Measurements from ENCODE around the gene KLHL24.

The KLHL24 gene

DNA sequence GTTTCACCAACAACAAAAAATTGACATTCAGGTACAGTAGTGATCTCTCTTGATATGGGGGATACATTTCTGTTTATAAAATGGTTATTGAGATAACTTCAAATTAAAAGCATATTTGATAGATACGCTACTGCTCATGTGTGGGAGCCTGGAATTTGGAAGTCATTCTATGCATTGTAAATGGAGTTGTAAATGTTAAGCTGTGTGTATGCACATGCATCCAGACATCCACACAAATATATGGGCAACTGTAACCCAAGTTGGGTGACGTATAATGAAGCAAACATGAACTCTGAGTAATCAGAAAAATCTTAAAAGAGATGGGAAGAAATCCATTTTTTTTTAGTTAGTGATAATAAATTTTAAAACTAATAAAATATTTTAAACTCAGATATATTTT, 9.8 kb downstream of the KLHL24 start:
- no CpG with 5 or more reads among the region's 2 CpGs for WGBS (ENCODE audit: extremely low coverage, insufficient coverage, insufficient read length)
- Histone ChIP-seq H3K4me1 (ENCODE audit: control insufficient read depth in 1 of 2, insufficient read depth in 2 of 2, low read length in 2 of 2) (no peaks in the 10 kb centered on the region), H2AFZ (ENCODE audit: insufficient read depth, low read length, poor library complexity) (no peak overlapping the region), H3K14ac (ENCODE audit: low read length) (no peak overlapping the region), H4K91ac (ENCODE audit: low read depth, low read length) (no peak overlapping the region), H4K12ac (ENCODE audit: low read depth, low read length) (no peak overlapping the region), H4K8ac (ENCODE audit: low read depth, low read length) (no peak overlapping the region), H3K36me3 (ENCODE audit: control insufficient read depth in 1 of 2, insufficient read depth in 2 of 2, low read length in 2 of 2) (no peaks in the 10 kb centered on the region), H2BK12ac (ENCODE audit: low read length) (no peak overlapping the region), H2BK5ac (ENCODE audit: low read depth, low read length, poor library complexity) (no peak overlapping the region), H2AK5ac (ENCODE audit: low read length) (no peak overlapping the region), H3K27ac (ENCODE audit: low read depth, low read length) (no peak overlapping the region), H3K79me1 (ENCODE audit: low read length) (no peaks in the 10 kb centered on the region), H3K27me3 (ENCODE audit: insufficient read depth, low read length) (no peaks in the 10 kb centered on the region), H3K9ac (ENCODE audit: low read length) (no peak overlapping the region), H3K18ac (ENCODE audit: low read length) (no peak overlapping the region), H3K23ac (ENCODE audit: low read length) (no peak overlapping the region), H3K4ac (ENCODE audit: low read depth, low read length) (no peak overlapping the region), H3K4me3 (ENCODE audit: low read depth, low read length) (no peak overlapping the region), H3K4me2 (ENCODE audit: low read length) (no peak overlapping the region), H3K79me2 (ENCODE audit: control insufficient read depth, insufficient read depth, low read length, poor library complexity) (no peaks in the 10 kb centered on the region), H2BK120ac (ENCODE audit: insufficient read depth, low read length, poor library complexity) (no peak overlapping the region), H3K9me3 (ENCODE audit: insufficient read depth, low read depth, low read length) (no peaks in the 10 kb centered on the region)
- DNase-seq = no peak

DNA sequence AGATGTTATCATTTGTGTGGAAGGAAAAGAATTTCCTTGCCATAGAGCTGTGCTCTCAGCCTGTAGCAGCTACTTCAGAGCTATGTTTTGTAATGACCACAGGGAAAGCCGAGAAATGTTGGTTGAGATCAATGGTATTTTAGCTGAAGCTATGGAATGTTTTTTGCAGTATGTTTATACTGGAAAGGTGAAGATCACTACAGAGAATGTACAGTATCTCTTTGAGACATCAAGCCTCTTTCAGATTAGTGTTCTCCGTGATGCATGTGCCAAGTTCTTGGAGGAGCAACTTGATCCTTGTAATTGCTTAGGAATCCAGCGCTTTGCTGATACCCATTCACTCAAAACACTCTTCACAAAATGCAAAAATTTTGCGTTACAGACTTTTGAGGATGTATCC, 15.1 kb downstream of the KLHL24 start:
- Histone ChIP-seq H2BK12ac (ENCODE audit: low read length) (no peak overlapping the region), H3K79me2 (ENCODE audit: control insufficient read depth, insufficient read depth, low read length, poor library complexity) (no peaks in the 10 kb centered on the region), H3K9me3 (ENCODE audit: insufficient read depth, low read depth, low read length) (peaks cover 5% of the 10 kb centered on the region), H3K79me1 (ENCODE audit: low read length) (no peaks in the 10 kb centered on the region), H2AK5ac (ENCODE audit: low read length) (no peak overlapping the region), H3K27me3 (ENCODE audit: insufficient read depth, low read length) (no peaks in the 10 kb centered on the region), H3K23ac (ENCODE audit: low read length) (no peak overlapping the region), H3K27ac (ENCODE audit: low read depth, low read length) (no peak overlapping the region), H3K36me3 (ENCODE audit: control insufficient read depth in 1 of 2, insufficient read depth in 2 of 2, low read length in 2 of 2) (peaks cover 7 to 13% of the 10 kb centered on the region in 2 experiments), H3K9ac (ENCODE audit: low read length) (no peak overlapping the region), H3K4me1 (ENCODE audit: control insufficient read depth in 1 of 2, insufficient read depth in 2 of 2, low read length in 2 of 2) (no peaks in the 10 kb centered on the region), H3K18ac (ENCODE audit: low read length) (no peak overlapping the region), H4K8ac (ENCODE audit: low read depth, low read length) (no peak overlapping the region), H3K4me2 (ENCODE audit: low read length) (no peak overlapping the region), H3K4ac (ENCODE audit: low read depth, low read length) (no peak overlapping the region), H2AFZ (ENCODE audit: insufficient read depth, low read length, poor library complexity) (no peak overlapping the region), H3K14ac (ENCODE audit: low read length) (no peak overlapping the region), H2BK5ac (ENCODE audit: low read depth, low read length, poor library complexity) (no peak overlapping the region), H2BK120ac (ENCODE audit: insufficient read depth, low read length, poor library complexity) (no peak overlapping the region), H4K12ac (ENCODE audit: low read depth, low read length) (no peak overlapping the region), H4K91ac (ENCODE audit: low read depth, low read length) (no peak overlapping the region), H3K4me3 (ENCODE audit: low read depth, low read length) (no peak overlapping the region)
- DNase-seq = peak; percentile 76 to 96
- WGBS (ENCODE audit: extremely low coverage, insufficient coverage, insufficient read length) = no CpG with 5 or more reads among the region's 4 CpGs

DNA sequence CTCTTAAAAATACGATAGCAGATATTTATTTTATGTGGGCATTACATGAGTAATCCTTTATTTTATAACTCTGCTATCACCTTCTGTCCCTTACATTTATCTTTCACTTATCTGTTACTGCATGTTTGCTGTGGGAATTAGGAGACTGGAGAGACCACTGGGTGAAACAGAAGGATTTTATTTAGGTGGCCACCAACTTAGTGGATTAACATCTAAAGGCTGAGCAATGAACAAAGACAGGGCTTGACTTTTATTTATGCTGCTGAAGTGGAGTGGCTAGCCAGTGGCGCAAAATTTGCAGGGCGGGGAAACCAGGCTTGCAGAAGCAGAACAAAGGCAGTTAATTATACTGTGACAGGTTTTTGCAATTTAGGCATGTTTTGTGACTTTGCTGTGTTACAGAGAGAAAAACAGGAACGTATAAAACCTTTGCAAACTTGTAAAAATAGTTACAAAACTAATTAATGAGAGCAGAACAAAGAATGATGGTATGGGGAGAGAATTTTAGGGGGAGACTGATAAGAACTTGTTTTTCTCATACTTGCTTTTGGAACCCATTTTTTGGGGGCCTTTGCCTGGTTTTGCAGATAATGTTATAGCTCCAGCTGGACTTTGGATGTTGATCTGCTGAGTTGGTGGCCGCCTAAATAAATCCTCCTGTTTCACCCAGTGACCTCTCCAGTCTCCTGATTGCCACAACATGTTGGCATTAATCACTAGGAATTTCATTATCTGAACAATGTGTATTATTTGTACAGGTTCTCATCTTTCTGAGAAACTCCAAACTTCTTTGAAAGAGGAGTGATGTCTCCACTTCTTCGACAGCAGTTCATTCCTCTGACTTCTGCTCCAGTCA, 18.0 kb downstream of the KLHL24 start:
- no peak overlapping the region for H3K23ac ChIP-seq (ENCODE audit: low read length)
- no peaks in the 10 kb centered on the region for H3K27me3 ChIP-seq (ENCODE audit: insufficient read depth, low read length)
- no peak overlapping the region for H2BK12ac ChIP-seq (ENCODE audit: low read length)
- H3K36me3 ChIP-seq (ENCODE audit: control insufficient read depth in 1 of 2, insufficient read depth in 2 of 2, low read length in 2 of 2) = peaks cover 10 to 13% of the 10 kb centered on the region in 2 experiments
- no peak overlapping the region for H3K14ac ChIP-seq (ENCODE audit: low read length)
- WGBS (ENCODE audit: extremely low coverage, insufficient coverage, insufficient read length) = no CpG with 5 or more reads among the region's 6 CpGs
- H2AK5ac ChIP-seq (ENCODE audit: low read length) = no peak overlapping the region
- no peak overlapping the region for H3K4ac ChIP-seq (ENCODE audit: low read depth, low read length)
- no peak overlapping the region for H4K12ac ChIP-seq (ENCODE audit: low read depth, low read length)
- no peak overlapping the region for H3K27ac ChIP-seq (ENCODE audit: low read depth, low read length)
- no peaks in the 10 kb centered on the region for H3K79me2 ChIP-seq (ENCODE audit: control insufficient read depth, insufficient read depth, low read length, poor library complexity)
- no peaks in the 10 kb centered on the region for H3K79me1 ChIP-seq (ENCODE audit: low read length)
- no peak overlapping the region for H2BK120ac ChIP-seq (ENCODE audit: insufficient read depth, low read length, poor library complexity)
- H3K4me2 ChIP-seq (ENCODE audit: low read length) = no peak overlapping the region
- peaks cover 5% of the 10 kb centered on the region for H3K9me3 ChIP-seq (ENCODE audit: insufficient read depth, low read depth, low read length)
- no peak overlapping the region for H3K18ac ChIP-seq (ENCODE audit: low read length)
- H4K91ac ChIP-seq (ENCODE audit: low read depth, low read length) = no peak overlapping the region
- H3K9ac ChIP-seq (ENCODE audit: low read length) = no peak overlapping the region
- H2BK5ac ChIP-seq (ENCODE audit: low read depth, low read length, poor library complexity) = no peak overlapping the region
- H3K4me1 ChIP-seq (ENCODE audit: control insufficient read depth in 1 of 2, insufficient read depth in 2 of 2, low read length in 2 of 2) = no peaks in the 10 kb centered on the region
- H2AFZ ChIP-seq (ENCODE audit: insufficient read depth, low read length, poor library complexity) = no peak overlapping the region
- H3K4me3 ChIP-seq (ENCODE audit: low read depth, low read length) = no peak overlapping the region
- H4K8ac ChIP-seq (ENCODE audit: low read depth, low read length) = no peak overlapping the region
- no peak for DNase-seq

DNA sequence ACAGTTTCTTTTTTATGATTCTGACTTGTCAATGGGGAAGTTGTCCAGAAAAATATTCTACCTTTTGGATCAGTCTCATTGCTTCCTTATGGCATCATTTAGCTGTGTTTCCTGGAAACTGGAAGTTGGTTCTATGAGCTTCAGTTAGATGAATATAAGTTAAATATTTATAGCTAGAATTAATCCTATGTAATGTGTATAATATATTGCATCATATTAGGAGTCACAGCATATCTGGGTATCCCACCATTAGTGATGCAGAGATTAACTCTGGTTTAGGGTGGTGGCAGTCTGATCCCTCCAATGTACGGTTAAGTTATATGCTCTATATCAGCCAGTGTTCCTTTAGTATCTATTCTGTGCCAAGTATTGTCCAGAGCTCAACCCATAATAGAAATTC, 19.3 kb downstream of the KLHL24 start:
- Histone ChIP-seq H3K14ac (ENCODE audit: low read length) (no peak overlapping the region), H2BK5ac (ENCODE audit: low read depth, low read length, poor library complexity) (no peak overlapping the region), H3K4ac (ENCODE audit: low read depth, low read length) (no peak overlapping the region), H3K18ac (ENCODE audit: low read length) (no peak overlapping the region), H3K27me3 (ENCODE audit: insufficient read depth, low read length) (no peaks in the 10 kb centered on the region), H3K79me1 (ENCODE audit: low read length) (no peaks in the 10 kb centered on the region), H3K4me2 (ENCODE audit: low read length) (no peak overlapping the region), H3K36me3 (ENCODE audit: control insufficient read depth in 1 of 2, insufficient read depth in 2 of 2, low read length in 2 of 2) (peaks cover 12 to 13% of the 10 kb centered on the region in 2 experiments), H3K23ac (ENCODE audit: low read length) (no peak overlapping the region), H3K4me3 (ENCODE audit: low read depth, low read length) (no peak overlapping the region), H2BK120ac (ENCODE audit: insufficient read depth, low read length, poor library complexity) (no peak overlapping the region), H4K91ac (ENCODE audit: low read depth, low read length) (no peak overlapping the region), H2AK5ac (ENCODE audit: low read length) (no peak overlapping the region), H2AFZ (ENCODE audit: insufficient read depth, low read length, poor library complexity) (no peak overlapping the region), H2BK12ac (ENCODE audit: low read length) (no peak overlapping the region), H3K9ac (ENCODE audit: low read length) (no peak overlapping the region), H3K27ac (ENCODE audit: low read depth, low read length) (no peak overlapping the region), H4K8ac (ENCODE audit: low read depth, low read length) (no peak overlapping the region), H4K12ac (ENCODE audit: low read depth, low read length) (no peak overlapping the region), H3K4me1 (ENCODE audit: control insufficient read depth in 1 of 2, insufficient read depth in 2 of 2, low read length in 2 of 2) (no peaks in the 10 kb centered on the region), H3K79me2 (ENCODE audit: control insufficient read depth, insufficient read depth, low read length, poor library complexity) (no peaks in the 10 kb centered on the region), H3K9me3 (ENCODE audit: insufficient read depth, low read depth, low read length) (peaks cover 5% of the 10 kb centered on the region)
- DNase-seq = no peak
- no CpG with 5 or more reads among the region's 1 CpG for WGBS (ENCODE audit: extremely low coverage, insufficient coverage, insufficient read length)

All from trophoblast cell (in vitro differentiated cells and primary cell).